B cell (primary cell): ENCODE results near the gene ELMO3. TPM values are rescaled to one million over a fixed set of nuclear protein-coding genes. Genes with fewer than 3 reads are reported as not detected.

Source experiments
- ATAC-seq: fragments of 200-7000 bp; cut with Tn5 transposase; one replicate; pipeline ENCODE4 v1.10.0; 2021; ENCODE audit warnings: low read depth, mild to moderate bottlenecking, moderate number of reproducible peaks, moderate library complexity
- CTCF ChIA-PET: fragments of 350-600 bp; sonication (Branson Sonifier 250); formaldehyde crosslinking; loops from one replicate; lab custom pipeline; 2021; ENCODE audit warnings: antibody characterized with exemption, inconsistent platforms; lab: Charles Lee
- POLR2A ChIA-PET: fragments of 350-600 bp; sonication (Branson Sonifier 250); formaldehyde crosslinking; loops from one replicate; lab custom pipeline; 2021; ENCODE audit warnings: antibody characterized with exemption; lab: Charles Lee
- DNase-seq: peaks from one replicate; pipeline ENCODE4 v3.0.0; 2013
- H2AFZ ChIP-seq: 2 replicates; pipeline ENCODE4 v1.6.1; 2012; ENCODE audit warnings: mild to moderate bottlenecking, low read depth, low read length; ENCODE audit not compliant: insufficient read depth, poor library complexity, severe bottlenecking
- H3K27ac ChIP-seq, 2 donors: 1 replicate in 1 of 2; 2 replicates in 1 of 2; pipeline ENCODE4 v1.5.1; 2012 to 2013; ENCODE audit warnings: low read length in 2 of 2, mild to moderate bottlenecking in 2 of 2, moderate library complexity in 1 of 2
- H3K27me3 ChIP-seq, 4 experiments: fragments of 200-600 bp in 1 of 4; sonication (generic) in 1 of 4; replicated peaks in 1 of 4; 1 replicate in 2 of 4; 2 replicates in 2 of 4; pipeline versions ENCODE4 v1.6.1 to v1.7.0; 2013 to 2016; ENCODE audit warnings: low read length in 3 of 4, mild to moderate bottlenecking in 2 of 4, mixed read lengths in 1 of 4, moderate library complexity in 1 of 4; ENCODE audit not compliant: insufficient read depth in 4 of 4, control insufficient read depth in 3 of 4; ENCODE audit errors: control extremely low read depth in 1 of 4
- H3K36me3 ChIP-seq, 2 experiments: replicated peaks in 1 of 2; 1 replicate in 1 of 2; 2 replicates in 1 of 2; pipeline versions ENCODE4 v1.6.1 to v1.7.1; 2013; ENCODE audit warnings: low read length in 1 of 2; ENCODE audit not compliant: insufficient read depth in 2 of 2, control insufficient read depth in 1 of 2; ENCODE audit errors: control extremely low read depth in 1 of 2, extremely low read depth in 1 of 2
- H3K4me1 ChIP-seq, 2 donors: fragments of 200-600 bp in 1 of 2; sonication (generic) in 1 of 2; 1 replicate in 1 of 2; 2 replicates in 1 of 2; pipeline versions ENCODE4 v1.5.1 to v1.6.1; 2013 to 2017; ENCODE audit warnings: low read length in 2 of 2; ENCODE audit not compliant: control insufficient read depth in 2 of 2, insufficient read depth in 2 of 2
- H3K4me2 ChIP-seq: replicated peaks from 2 replicates; pipeline ENCODE3; 2012; ENCODE audit warnings: mild to moderate bottlenecking, low read depth, low read length; ENCODE audit not compliant: poor library complexity, severe bottlenecking
- H3K4me3 ChIP-seq, 5 experiments: fragments of 200-600 bp in 1 of 5; sonication (generic) in 1 of 5; 1 replicate in 3 of 5; 2 replicates in 2 of 5; pipeline versions ENCODE4 v1.5.1 to v1.7.0; 2011 to 2016; ENCODE audit warnings: low read length in 4 of 5, mild to moderate bottlenecking in 4 of 5, low read depth in 2 of 5, control low read depth in 1 of 5, moderate library complexity in 1 of 5; ENCODE audit not compliant: insufficient read depth in 1 of 5; ENCODE audit errors: control extremely low read depth in 1 of 5, extremely low read depth in 1 of 5
- H3K79me2 ChIP-seq: fragments of 200-600 bp; sonication (generic); one replicate; pipeline ENCODE4 v1.6.0; 2016; ENCODE audit warnings: low read length; ENCODE audit not compliant: control insufficient read depth, insufficient read depth
- H3K9ac ChIP-seq: fragments of 200-600 bp; sonication (generic); 2 replicates; pipeline ENCODE4 v1.6.1; 2017; ENCODE audit warnings: mild to moderate bottlenecking, low read length, moderate library complexity
- H3K9me3 ChIP-seq, 3 donors: one replicate each; pipeline versions ENCODE4 v1.6.1 to v1.7.1; 2013; ENCODE audit warnings: low read length in 2 of 3; ENCODE audit not compliant: control insufficient read depth in 2 of 3, insufficient read depth in 1 of 3; ENCODE audit errors: control extremely low read depth in 1 of 3
- H4K20me1 ChIP-seq: 2 replicates; pipeline ENCODE4 v1.6.0; 2012; ENCODE audit warnings: mild to moderate bottlenecking, low read length; ENCODE audit not compliant: insufficient read depth, control insufficient read depth, poor library complexity, severe bottlenecking
- H3K27ac Mint-ChIP-seq: one replicate; pipeline ENCODE4 v1.8.0; 2021; ENCODE audit warnings: mixed read lengths
- H3K27me3 Mint-ChIP-seq: one replicate; pipeline ENCODE4 v1.8.0; 2021; ENCODE audit warnings: mixed read lengths
- H3K4me1 Mint-ChIP-seq: one replicate; pipeline ENCODE4 v1.8.0; 2021; ENCODE audit warnings: mixed read lengths
- H3K4me3 Mint-ChIP-seq: one replicate; pipeline ENCODE4 v1.8.0; 2021; ENCODE audit warnings: mixed read lengths
- H3K9me3 Mint-ChIP-seq: one replicate; pipeline ENCODE4 v1.8.0; 2022; ENCODE audit warnings: mixed read lengths; ENCODE audit not compliant: insufficient read depth
- EZH2 ChIP-seq: IDR thresholded peaks from 2 replicates; pipeline ENCODE4 v1.6.1; 2012; ENCODE audit warnings: borderline replicate concordance, low read depth, mild to moderate bottlenecking, moderate library complexity, low read length; ENCODE audit not compliant: insufficient read depth, poor library complexity, severe bottlenecking
- WGBS: methylation state at CpG from one replicate; pipeline ENCODE4 v1.1.5; 2013; ENCODE audit warnings: missing lambda C conversion rate; ENCODE audit not compliant: insufficient coverage; 5-methylcytosine and 5-hydroxymethylcytosine counted together
- intact Hi-C: fragments of 100-400 bp; cut with micrococcal nuclease; formaldehyde crosslinking; loops from one replicate; pipeline ENCODE4 v1.10.0; 2022
- polyA plus RNA-seq: library from polyadenylated mRNA; depleted of rRNA; stranded (reverse); fragments of >200 nt; gene quantifications from 2 replicates; pipeline ENCODE4 v1.2.3, GENCODE V29; 2012
- total RNA-seq, 2 donors: library from RNA; stranded (reverse); fragments of 120-200 nt in 1 of 2; gene quantifications; 1 replicate in 1 of 2; 2 replicates in 1 of 2; pipeline versions ENCODE4 v1.2.3 to v1.2.4, GENCODE V29; 2013 to 2022
- TF ChIP-seq, protein P1 (sequence below): fragments of 200-600 bp; IDR thresholded peaks from one replicate; pipeline ENCODE4 v1.8.0; 2022; ENCODE audit warnings: antibody characterized with exemption, mild to moderate bottlenecking

ELMO3 gene
- total and polyA plus RNA-seq, 2 donors (not counting 1 experiment from before 2014, with no cell fraction given), result 9.1 to 9.6 TPM

DNA sequence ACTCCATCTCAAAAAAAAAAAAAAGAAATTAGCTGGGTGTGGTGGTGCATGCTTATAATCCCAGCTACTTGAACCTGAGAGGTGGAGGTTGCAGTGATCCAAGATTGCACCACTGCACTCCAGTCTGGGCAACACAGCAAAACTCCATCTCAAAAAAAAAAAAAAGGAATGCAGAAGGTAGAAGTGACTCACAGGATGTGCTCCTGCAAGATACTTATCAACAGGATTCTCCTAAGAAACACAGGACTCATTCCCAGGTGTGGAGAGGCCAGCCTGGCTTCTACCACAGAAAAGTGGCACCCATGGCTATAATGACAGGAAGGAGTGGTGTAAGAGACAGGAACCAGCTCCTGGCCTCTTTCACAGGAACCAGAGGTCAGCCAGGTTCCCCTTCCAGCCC is 13.8 kb downstream of the ELMO3 start:
- no peaks in the 10 kb centered on the region for H3K4me1 Mint-ChIP-seq
- Histone ChIP-seq H3K27ac (no peak overlapping the region), H3K4me1 (no peaks in the 10 kb centered on the region), H2AFZ (no peak overlapping the region), H3K79me2 (no peaks in the 10 kb centered on the region), H3K36me3 (no peaks in the 10 kb centered on the region), H3K27me3 (no peaks in the 10 kb centered on the region), H3K4me3 (no peak overlapping the region), H4K20me1 (no peaks in the 10 kb centered on the region), H3K9me3 (no peaks in the 10 kb centered on the region), H3K9ac (no peak overlapping the region), H3K4me2 (no peak overlapping the region)
- no peaks in the 10 kb centered on the region for H3K9me3 Mint-ChIP-seq
- no peak overlapping the region for H3K27ac Mint-ChIP-seq
- no peaks in the 10 kb centered on the region for H3K27me3 Mint-ChIP-seq
- TF ChIP-seq, protein P1, sequence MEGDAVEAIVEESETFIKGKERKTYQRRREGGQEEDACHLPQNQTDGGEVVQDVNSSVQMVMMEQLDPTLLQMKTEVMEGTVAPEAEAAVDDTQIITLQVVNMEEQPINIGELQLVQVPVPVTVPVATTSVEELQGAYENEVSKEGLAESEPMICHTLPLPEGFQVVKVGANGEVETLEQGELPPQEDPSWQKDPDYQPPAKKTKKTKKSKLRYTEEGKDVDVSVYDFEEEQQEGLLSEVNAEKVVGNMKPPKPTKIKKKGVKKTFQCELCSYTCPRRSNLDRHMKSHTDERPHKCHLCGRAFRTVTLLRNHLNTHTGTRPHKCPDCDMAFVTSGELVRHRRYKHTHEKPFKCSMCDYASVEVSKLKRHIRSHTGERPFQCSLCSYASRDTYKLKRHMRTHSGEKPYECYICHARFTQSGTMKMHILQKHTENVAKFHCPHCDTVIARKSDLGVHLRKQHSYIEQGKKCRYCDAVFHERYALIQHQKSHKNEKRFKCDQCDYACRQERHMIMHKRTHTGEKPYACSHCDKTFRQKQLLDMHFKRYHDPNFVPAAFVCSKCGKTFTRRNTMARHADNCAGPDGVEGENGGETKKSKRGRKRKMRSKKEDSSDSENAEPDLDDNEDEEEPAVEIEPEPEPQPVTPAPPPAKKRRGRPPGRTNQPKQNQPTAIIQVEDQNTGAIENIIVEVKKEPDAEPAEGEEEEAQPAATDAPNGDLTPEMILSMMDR, result no peak
- no peak for TF ChIP-seq EZH2
- ATAC-seq (no peak), DNase-seq (no peak)
- CTCF ChIA-PET, result interaction anchor here (0.6 kb wide), 1 partner anchor 604 kb away, joined by 3 read pairs; no protein-coding TSS in a partner anchor
- intact Hi-C loops, result no loop called here
- H3K4me3 Mint-ChIP-seq, result no peak overlapping the region
- POLR2A ChIA-PET, result no interaction called here

DNA sequence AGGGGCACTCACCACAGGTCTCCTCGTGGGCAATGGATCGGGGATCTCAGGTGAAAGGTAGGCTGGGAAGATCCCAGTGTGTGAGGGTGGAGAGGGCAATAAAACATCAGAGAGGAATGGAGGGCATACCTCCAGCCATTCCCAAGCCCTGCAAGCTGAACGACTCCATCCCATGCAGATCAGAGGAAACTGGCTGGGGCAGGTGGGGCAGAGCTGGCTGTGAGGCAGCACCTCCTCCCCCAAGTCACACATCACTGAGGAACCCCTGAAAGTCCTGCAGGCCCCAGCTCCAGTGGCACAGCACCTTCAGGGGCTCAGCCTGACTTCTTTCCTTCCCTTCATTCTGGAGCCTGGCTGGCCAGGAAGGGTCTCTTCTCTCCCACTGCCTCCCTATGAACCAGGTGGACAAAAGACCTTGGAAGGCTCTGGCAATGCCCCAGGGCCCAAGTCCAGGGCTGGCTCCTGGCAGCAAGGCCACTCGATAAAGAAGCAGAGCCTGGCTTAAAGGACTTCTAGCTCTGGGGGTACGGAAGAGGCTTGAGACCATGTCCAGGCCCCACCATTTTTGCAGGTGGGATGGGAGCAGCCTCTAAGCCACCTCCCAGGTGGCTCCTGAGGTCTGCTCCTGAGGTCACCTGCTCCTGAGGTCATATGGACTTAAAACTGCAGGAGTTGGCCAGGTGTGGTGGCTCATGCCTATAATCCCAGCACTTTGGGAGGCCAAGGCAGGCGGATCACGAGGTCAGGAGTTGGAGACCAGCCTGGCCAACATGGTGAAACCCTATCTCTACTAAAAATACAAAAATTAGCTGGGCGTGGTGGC is 14.5 kb downstream of the ELMO3 start:
- ATAC-seq, result no peak
- no peak overlapping the region for H3K9ac ChIP-seq

More for the DNA sequence above, 14.5 kb downstream of the ELMO3 start:
- no peak for TF ChIP-seq EZH2
- TF ChIP-seq, protein P1, result no peak
- no peaks in the 10 kb centered on the region for H3K36me3 ChIP-seq
- H2AFZ ChIP-seq, result no peak overlapping the region
- Mint-ChIP-seq H3K27me3 (no peaks in the 10 kb centered on the region), H3K9me3 (no peaks in the 10 kb centered on the region), H3K4me3 (no peak overlapping the region), H3K27ac (no peak overlapping the region), H3K4me1 (no peaks in the 10 kb centered on the region)
- no peak overlapping the region for H3K4me3 ChIP-seq
- no peaks in the 10 kb centered on the region for H3K79me2 ChIP-seq
- no peaks in the 10 kb centered on the region for H3K9me3 ChIP-seq
- ChIA-PET CTCF (no interaction called here), POLR2A (no interaction called here)
- H3K27me3 ChIP-seq, result no peaks in the 10 kb centered on the region
- H3K27ac ChIP-seq, result no peak overlapping the region
- no peaks in the 10 kb centered on the region for H4K20me1 ChIP-seq
- no peaks in the 10 kb centered on the region for H3K4me1 ChIP-seq
- intact Hi-C loops, result no loop called here
- 83% methylated on average over 3 of the region's 8 CpGs for WGBS
- no peak for DNase-seq
- H3K4me2 ChIP-seq, result no peak overlapping the region
